K562 (cell line): Measurements from ENCODE around the gene SERPINB11. TPM values are rescaled to one million over a fixed set of nuclear protein-coding genes. Genes with fewer than 3 reads are reported as not detected.

Experiments used
- ATAC-seq: fragments of 200-7000 bp; cut with Tn5 transposase; 3 replicates; pipeline ENCODE4 v1.9.1; 2020; ENCODE audit warnings: moderate library complexity
- BruUV-seq: library from RNA; stranded (reverse); fragments of 400-500 nt; replicated peaks from 2 replicates; lab custom pipeline; 2021; lab: Mats Ljungman, UMichigan
- CTCF ChIA-PET: fragments of 300-600 bp; formaldehyde crosslinking; extraction: SDS; loops from one replicate; lab custom pipeline; 2021; ENCODE audit warnings: low intra/inter-chr PET ratio; lab: Yijun Ruan, JAX
- POLR2A ChIA-PET: fragments of 300-600, 350-650 bp; sonication (Branson Sonifier 250); formaldehyde crosslinking; extraction: SDS; loops from one replicate; lab custom pipeline; 2021; ENCODE audit warnings: antibody characterized with exemption, inconsistent platforms; lab: Yijun Ruan, JAX
- DNase-seq, 4 experiments: peaks; one replicate each; pipeline versions ENCODE4 v3.0.0 to v3.0.0-alpha.2; 2011 to 2018; ENCODE audit warnings: low spot score in 3 of 4, mixed read lengths in 3 of 4; ENCODE audit errors: extremely low read depth in 1 of 4
- FAIRE-seq: peaks from 2 replicates; lab custom pipeline; 2011; peaks lifted over from hg19 to GRCh38; lab: Jason Lieb, UNC
- H2AFZ ChIP-seq: 2 replicates; pipeline ENCODE4 v1.6.0; 2011; ENCODE audit warnings: low read depth, low read length, control low read depth, inconsistent platforms
- H3K27ac ChIP-seq: fragments of 200-600 bp; 3 replicates; pipeline ENCODE4 v1.8.0; 2011; ENCODE audit warnings: low read depth, mild to moderate bottlenecking, control low read depth, inconsistent platforms, low read length, moderate library complexity, mixed read lengths; ENCODE audit errors: extremely low read depth
- H3K27me3 ChIP-seq, 2 experiments: fragments of 300-600 bp in 1 of 2; 2 replicates in 1 of 2; 3 replicates in 1 of 2; pipeline versions ENCODE4 v1.6.0 to v1.8.0; 2011; ENCODE audit warnings: inconsistent platforms in 2 of 2, low read length in 2 of 2, mild to moderate bottlenecking in 1 of 2, mixed read lengths in 1 of 2, moderate library complexity in 1 of 2; ENCODE audit not compliant: control insufficient read depth in 2 of 2, insufficient read depth in 2 of 2
- H3K36me3 ChIP-seq: fragments of 300-600 bp; 3 replicates; pipeline ENCODE4 v1.8.0; 2011; ENCODE audit warnings: mild to moderate bottlenecking, low read length, inconsistent platforms; ENCODE audit not compliant: control insufficient read depth, insufficient read depth
- H3K4me1 ChIP-seq, 2 experiments: fragments of 200-600 bp in 1 of 2; replicated peaks in 1 of 2; 2 replicates in 1 of 2; 3 replicates in 1 of 2; pipeline versions ENCODE4 v1.5.1 to v1.8.0; 2011; ENCODE audit warnings: inconsistent platforms in 2 of 2, low read length in 2 of 2, mild to moderate bottlenecking in 1 of 2, mixed read lengths in 1 of 2, moderate library complexity in 1 of 2; ENCODE audit not compliant: control insufficient read depth in 2 of 2, insufficient read depth in 2 of 2
- H3K4me2 ChIP-seq: 2 replicates; pipeline ENCODE4 v1.6.1; 2011; ENCODE audit warnings: low read length, control low read depth, inconsistent platforms, mixed read lengths; ENCODE audit not compliant: insufficient read depth
- H3K4me3 ChIP-seq: fragments of 200-600 bp; sonication (generic), shearing (Covaris generic); 2 replicates; pipeline ENCODE4 v1.5.1; 2016; ENCODE audit warnings: control low read depth, inconsistent platforms
- H3K79me2 ChIP-seq: fragments of 200-600 bp; 3 replicates; pipeline ENCODE4 v1.8.0; 2011; ENCODE audit warnings: low read length, inconsistent platforms; ENCODE audit not compliant: control insufficient read depth, insufficient read depth
- H3K9ac ChIP-seq, 2 experiments: 2 replicates each; pipeline versions ENCODE4 v1.6.0 to v1.6.1; 2011; ENCODE audit warnings: low read depth in 2 of 2, low read length in 2 of 2, control low read depth in 1 of 2, inconsistent platforms in 1 of 2, mild to moderate bottlenecking in 1 of 2, mixed read lengths in 1 of 2; ENCODE audit not compliant: insufficient read depth in 1 of 2
- H3K9me1 ChIP-seq: one replicate; pipeline ENCODE4 v1.6.0; 2011; ENCODE audit warnings: inconsistent platforms, mild to moderate bottlenecking, low read length, moderate library complexity; ENCODE audit not compliant: control insufficient read depth, insufficient read depth
- H3K9me3 ChIP-seq: replicated peaks from 2 replicates; pipeline ENCODE4 v1.5.1; 2011; ENCODE audit warnings: low read depth, low read length, inconsistent platforms; ENCODE audit not compliant: control insufficient read depth, insufficient read depth
- H4K20me1 ChIP-seq: replicated peaks from 2 replicates; pipeline ENCODE4 v1.6.1; 2011; ENCODE audit warnings: low read length, inconsistent platforms, mixed read lengths; ENCODE audit not compliant: control insufficient read depth, insufficient read depth
- FOXP1 ChIP-seq: sonication (generic); formaldehyde crosslinking; IDR thresholded peaks from 2 replicates; pipeline ENCODE4 v1.8.0; 2022; ENCODE audit warnings: mild to moderate bottlenecking, missing genetic modification reagents
- MECOM ChIP-seq: fragments of 250-450 bp; sonication (Bioruptor Pico); IDR thresholded peaks from 2 replicates; pipeline ENCODE4 v1.8.0; 2022; ENCODE audit warnings: inconsistent platforms
- NFRKB ChIP-seq: fragments of 450-650 bp; IDR thresholded peaks from 2 replicates; pipeline ENCODE4 v1.6.1; 2016; ENCODE audit warnings: low read depth
- RUNX1 ChIP-seq: sonication (generic); IDR thresholded peaks from 2 replicates; pipeline ENCODE4 v1.6.1; 2016; ENCODE audit warnings: antibody characterized with exemption, low read depth
- SMARCA4 ChIP-seq: fragments of 450-650 bp; IDR thresholded peaks from 2 replicates; pipeline ENCODE4 v1.6.1; 2016
- TEAD2 ChIP-seq: fragments of 450-650 bp; IDR thresholded peaks from 2 replicates; pipeline ENCODE4 v1.6.1; 2016; ENCODE audit warnings: missing genetic modification characterization, control low read depth, missing compliant biosample characterization
- ZSCAN29 ChIP-seq: fragments of 450-650 bp; IDR thresholded peaks from 2 replicates; pipeline ENCODE4 v1.6.1; 2017
- WGBS: fragments of 100-300 bp; shearing (Covaris generic); methylation state at CpG from one replicate; pipeline ENCODE4 v1.1.6; 2016; ENCODE audit warnings: low coverage, mixed read lengths; ENCODE audit not compliant: insufficient coverage; ENCODE audit errors: missing lambda C conversion rate; 5-methylcytosine and 5-hydroxymethylcytosine counted together
- in situ Hi-C: fragments of 300-500 bp; cut with MboI; formaldehyde crosslinking; loops from 4 replicates; pipeline ENCODE4 v1.15.0; 2018; ENCODE audit warnings: inconsistent platforms, mixed read lengths
- intact Hi-C: fragments of 100-400 bp; cut with micrococcal nuclease; formaldehyde crosslinking; loops from 2 replicates; pipeline ENCODE4 v1.14.2; 2022
- polyA plus RNA-seq, 8 experiments: library from polyadenylated mRNA; depleted of rRNA in 4 of 8; stranded (reverse) in 5 of 8; unstranded in 3 of 8; fragments of >200 nt; fragmentation: Nextera tagmentation in 2 of 8; fragmentation: Illumina TruSeq in 1 of 8; extraction: Ambion mirVana in 2 of 8; extraction: Trizol in 1 of 8; gene quantifications; 2 replicates each; pipeline versions ENCODE4 v1.2.1 to v1.2.3, GENCODE V29; 2011 to 2014; ENCODE audit warnings: inconsistent platforms in 1 of 8, missing spikeins in 1 of 8
- total RNA-seq, 7 experiments: library from RNA; depleted of rRNA in 6 of 7; stranded (reverse); fragments of >200 nt in 6 of 7; fragmentation: Illumina TruSeq in 2 of 7; extraction: Trizol in 2 of 7; gene quantifications; 2 replicates each; pipeline versions ENCODE4 v1.2.1 to v1.2.3, GENCODE V29; 2011 to 2021; ENCODE audit warnings: low replicate concordance in 1 of 7
- TF ChIP-seq, protein P1 (sequence below): fragments of 450-650 bp; formaldehyde crosslinking; IDR thresholded peaks from 2 replicates; pipeline ENCODE4 v1.4.0; 2022; ENCODE audit warnings: missing genetic modification characterization
- TF ChIP-seq, protein P2 (sequence below): fragments of 450-650 bp; formaldehyde crosslinking; IDR thresholded peaks from 2 replicates; pipeline ENCODE4 v1.4.0; 2020; ENCODE audit warnings: mild to moderate bottlenecking, mixed read lengths
- TF ChIP-seq, protein P3 (sequence below): sonication (generic); formaldehyde crosslinking; IDR thresholded peaks from 2 replicates; pipeline ENCODE4 v1.8.0; 2022; ENCODE audit warnings: missing genetic modification reagents, mild to moderate bottlenecking, moderate library complexity, borderline replicate concordance

Gene SERPINB11
- total and polyA plus RNA-seq, 9 of the 15 experiments (the other 6 are each of a cell fraction or from before 2014, with no cell fraction given): not detected

DNA sequence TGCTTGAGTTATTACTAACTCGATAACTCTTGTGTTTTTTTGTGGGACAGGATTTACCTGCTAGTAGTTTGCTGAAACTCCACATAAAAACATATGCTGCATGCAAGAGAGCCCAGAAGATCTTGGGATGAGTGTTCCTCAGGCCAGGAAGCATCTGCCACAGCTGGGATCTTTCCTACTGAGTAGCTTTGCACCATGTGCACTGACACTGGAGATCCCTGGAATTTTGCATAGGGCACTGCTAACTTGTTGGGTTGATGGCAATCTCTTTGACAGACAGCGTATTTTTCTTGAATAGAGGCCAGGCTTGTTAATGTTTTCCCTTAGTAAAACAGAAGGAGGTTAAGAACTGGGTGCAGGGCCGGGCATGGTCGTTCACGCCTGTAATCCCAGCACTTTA is 808 bp upstream of the SERPINB11 start (continued):
- TF ChIP-seq, protein P1, sequence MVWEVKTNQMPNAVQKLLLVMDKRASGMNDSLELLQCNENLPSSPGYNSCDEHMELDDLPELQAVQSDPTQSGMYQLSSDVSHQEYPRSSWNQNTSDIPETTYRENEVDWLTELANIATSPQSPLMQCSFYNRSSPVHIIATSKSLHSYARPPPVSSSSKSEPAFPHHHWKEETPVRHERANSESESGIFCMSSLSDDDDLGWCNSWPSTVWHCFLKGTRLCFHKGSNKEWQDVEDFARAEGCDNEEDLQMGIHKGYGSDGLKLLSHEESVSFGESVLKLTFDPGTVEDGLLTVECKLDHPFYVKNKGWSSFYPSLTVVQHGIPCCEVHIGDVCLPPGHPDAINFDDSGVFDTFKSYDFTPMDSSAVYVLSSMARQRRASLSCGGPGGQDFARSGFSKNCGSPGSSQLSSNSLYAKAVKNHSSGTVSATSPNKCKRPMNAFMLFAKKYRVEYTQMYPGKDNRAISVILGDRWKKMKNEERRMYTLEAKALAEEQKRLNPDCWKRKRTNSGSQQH (CRISPR knock-in tag): no peak
- TF ChIP-seq SMARCA4 (no peak), ZSCAN29 (no peak), TEAD2 (tag) (no peak)
- TF ChIP-seq, protein P2, sequence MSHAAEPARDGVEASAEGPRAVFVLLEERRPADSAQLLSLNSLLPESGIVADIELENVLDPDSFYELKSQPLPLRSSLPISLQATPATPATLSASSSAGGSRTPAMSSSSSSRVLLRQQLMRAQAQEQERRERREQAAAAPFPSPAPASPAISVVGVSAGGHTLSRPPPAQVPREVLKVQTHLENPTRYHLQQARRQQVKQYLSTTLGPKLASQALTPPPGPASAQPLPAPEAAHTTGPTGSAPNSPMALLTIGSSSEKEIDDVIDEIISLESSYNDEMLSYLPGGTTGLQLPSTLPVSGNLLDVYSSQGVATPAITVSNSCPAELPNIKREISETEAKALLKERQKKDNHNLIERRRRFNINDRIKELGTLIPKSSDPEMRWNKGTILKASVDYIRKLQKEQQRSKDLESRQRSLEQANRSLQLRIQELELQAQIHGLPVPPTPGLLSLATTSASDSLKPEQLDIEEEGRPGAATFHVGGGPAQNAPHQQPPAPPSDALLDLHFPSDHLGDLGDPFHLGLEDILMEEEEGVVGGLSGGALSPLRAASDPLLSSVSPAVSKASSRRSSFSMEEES (CRISPR knock-in tag): no peak

DNA sequence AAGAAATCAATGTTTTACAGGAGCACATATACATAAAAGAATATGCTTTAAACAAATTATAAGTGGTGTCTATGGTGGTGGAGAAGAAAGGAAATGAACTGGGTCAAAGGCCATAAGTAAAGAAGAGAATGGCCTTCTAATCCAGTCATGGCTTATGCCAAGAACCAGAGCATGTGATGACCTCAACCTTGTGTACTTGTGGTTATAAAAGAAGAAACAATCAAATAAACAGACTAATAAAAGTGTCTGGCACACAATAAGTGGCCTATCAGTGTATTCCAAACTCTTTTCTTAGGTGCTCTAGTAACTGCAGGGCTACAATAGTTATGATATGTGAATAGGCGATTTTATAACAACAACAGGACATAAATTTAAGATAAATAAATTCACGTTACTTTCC is 2.6 kb downstream of the SERPINB11 start:
- 0% methylated on average over 2 of the region's 2 CpGs for WGBS
- Histone ChIP-seq H3K27ac (no peak overlapping the region), H3K9me1 (no peaks in the 10 kb centered on the region), H3K36me3 (no peaks in the 10 kb centered on the region), H3K9ac (no peak overlapping the region), H3K4me3 (no peak overlapping the region), H3K9me3 (no peaks in the 10 kb centered on the region)
- FAIRE-seq (no peak), ATAC-seq (no peak)
- in situ Hi-C loops: no loop called here
- BruUV-seq: no TSS peak
- no peak for TF ChIP-seq MECOM (CRISPR knock-in tag)
- no peak for TF ChIP-seq NFRKB
- TF ChIP-seq, protein P3, sequence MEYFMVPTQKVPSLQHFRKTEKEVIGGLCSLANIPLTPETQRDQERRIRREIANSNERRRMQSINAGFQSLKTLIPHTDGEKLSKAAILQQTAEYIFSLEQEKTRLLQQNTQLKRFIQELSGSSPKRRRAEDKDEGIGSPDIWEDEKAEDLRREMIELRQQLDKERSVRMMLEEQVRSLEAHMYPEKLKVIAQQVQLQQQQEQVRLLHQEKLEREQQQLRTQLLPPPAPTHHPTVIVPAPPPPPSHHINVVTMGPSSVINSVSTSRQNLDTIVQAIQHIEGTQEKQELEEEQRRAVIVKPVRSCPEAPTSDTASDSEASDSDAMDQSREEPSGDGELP (CRISPR knock-in tag): no peak
- no peak for TF ChIP-seq FOXP1 (CRISPR knock-in tag)
- TF ChIP-seq RUNX1: no peak
- TF ChIP-seq, all 486 proteins: peak for 0
- POLR2A ChIA-PET: no interaction called here
- intact Hi-C loops: no loop called here
- no peak overlapping the region for H3K4me2 ChIP-seq
- H3K27me3 ChIP-seq: no peaks in the 10 kb centered on the region
- H3K79me2 ChIP-seq: no peaks in the 10 kb centered on the region
- DNase-seq: no peak
- no peak overlapping the region for H2AFZ ChIP-seq
- no peaks in the 10 kb centered on the region for H4K20me1 ChIP-seq
- CTCF ChIA-PET: no interaction called here
- no peaks in the 10 kb centered on the region for H3K4me1 ChIP-seq
